ENCODE results near the gene OVOL2. TPM values are rescaled to one million over a fixed set of nuclear protein-coding genes. Genes with fewer than 3 reads are reported as not detected.

Gene OVOL2
- total and polyA plus RNA-seq, 2 experiments from 2014 or later: 11.2 to 11.5 TPM

GRCh38 chr20:18090477-18090876, 32.8 kb upstream of the OVOL2 start:
- DNase-seq (ENCODE audit: low spot score): no peak
- Histone ChIP-seq H2AFZ (no peak overlapping the region), H3K27me3 (ENCODE audit: insufficient read depth) (no peaks in the 10 kb centered on the region), H3K4me1 (ENCODE audit: insufficient read depth) (no peaks in the 10 kb centered on the region), H3K79me2 (replicated peaks; ENCODE audit: insufficient read depth) (no peaks in the 10 kb centered on the region), H3K9me2 (ENCODE audit: insufficient read depth) (no peaks in the 10 kb centered on the region), H3K4me2 (no peak overlapping the region), H3K4me3 (no peak overlapping the region), H3F3A (replicated peaks; ENCODE audit: low read depth) (no peaks in the 10 kb centered on the region), H3K36me3 (ENCODE audit: insufficient read depth) (no peaks in the 10 kb centered on the region), H3K27ac (ENCODE audit: low read depth) (no peak overlapping the region), H4K20me1 (replicated peaks; ENCODE audit: insufficient read depth) (no peaks in the 10 kb centered on the region)
- TF ChIP-seq JUNB (IDR thresholded peaks at IDR 0.05; ENCODE audit: unreplicated experiment) (no peak), EZH2 (IDR thresholded peaks at IDR 0.05; ENCODE audit: low read depth, unreplicated experiment) (no peak), EZH2phosphoT487 (IDR thresholded peaks at IDR 0.05; ENCODE audit: unreplicated experiment) (no peak), ZNF331 (CRISPR knock-in tag; IDR thresholded peaks at IDR 0.05; ENCODE audit: low read depth) (no peak), ZNF462 (CRISPR knock-in tag; IDR thresholded peaks at IDR 0.05) (no peak), REST (IDR thresholded peaks at IDR 0.05; ENCODE audit: unreplicated experiment) (no peak), STAT1 (IDR thresholded peaks at IDR 0.05; ENCODE audit: unreplicated experiment) (no peak), ZNF114 (CRISPR knock-in tag; IDR thresholded peaks at IDR 0.05) (no peak), CTCF (conservative IDR thresholded peaks at IDR 0.05; ENCODE audit: low read depth in 2 of 2) (no peak), NANOG (IDR thresholded peaks at IDR 0.05; ENCODE audit: borderline replicate concordance) (no peak), CREB1 (CRISPR knock-in tag; IDR thresholded peaks at IDR 0.05; ENCODE audit: low read depth) (no peak), ETS1 (IDR thresholded peaks at IDR 0.05) (no peak), POLR2AphosphoS5 (IDR thresholded peaks at IDR 0.05; ENCODE audit: low read depth) (no peak)
- Mint-ChIP-seq H3K9me3 (no peaks in the 10 kb centered on the region), H3K27ac (no peak overlapping the region), H3K4me3 (no peak overlapping the region), H3K27me3 (ENCODE audit: insufficient read depth, low read depth, poor library complexity) (peaks cover 5% of the 10 kb centered on the region), H3K36me3 (ENCODE audit: low read depth) (no peaks in the 10 kb centered on the region), H3K4me1 (peaks cover 6% of the 10 kb centered on the region; the same call in 2 of the 3 replicates)
- no peak for ATAC-seq
